ENCODE results near the gene DDX39B. TPM values are rescaled to one million over a fixed set of nuclear protein-coding genes. Genes with fewer than 3 reads are reported as not detected.
"Not testable (repeated sequence)": the region's sequence is repeated elsewhere in the genome, so short reads cannot be mapped to it uniquely, and the experiment has no call there.

Gene DDX39B
- total and polyA plus RNA-seq, 2 donors (not counting 3 experiments of a cell fraction or from before 2014, with no cell fraction given), result 453 to 766 TPM

GRCh38 chr6:31486065-31486837 is 55.6 kb downstream of the DDX39B start:
- H3K9me3 ChIP-seq (replicated peaks; ENCODE audit: control insufficient read depth, insufficient read depth, low read length); H2AFZ ChIP-seq (ENCODE audit: low read depth, low read length); intact Hi-C loops (cut with micrococcal nuclease); H3K9me1 ChIP-seq (replicated peaks; ENCODE audit: control insufficient read depth, extremely low read depth, insufficient read depth, low read length); H3K4me1 ChIP-seq (ENCODE audit: control insufficient read depth, extremely low read depth, insufficient read depth, low read length); BruUV-seq (replicated peaks); H3K27ac ChIP-seq (ENCODE audit: insufficient read depth, low read depth, low read length); H3K79me2 ChIP-seq (ENCODE audit: control insufficient read depth, insufficient read depth, low read length); H3K4me3 ChIP-seq (replicated peaks in 1 of 3; ENCODE audit: insufficient read depth in 1 of 3, low read depth in 1 of 3, low read length in 3 of 3); H3K9ac ChIP-seq (replicated peaks; ENCODE audit: extremely low read depth, insufficient read depth, low read length); H3K36me3 ChIP-seq (ENCODE audit: control insufficient read depth in 2 of 2, extremely low read depth in 1 of 2, insufficient read depth in 2 of 2, low read length in 2 of 2); H4K20me1 ChIP-seq (replicated peaks; ENCODE audit: control insufficient read depth, extremely low read depth, insufficient read depth, low read length); H3K27me3 ChIP-seq (ENCODE audit: control insufficient read depth in 2 of 2, insufficient read depth in 2 of 2, low read length in 2 of 2); dilution Hi-C loops (cut with MboI; ENCODE audit: extremely low pct_ligation_motif_present, low sequenced_read_pairs); POLR2A ChIA-PET; DNase-seq (ENCODE audit: low read depth, low spot score); CTCF ChIA-PET; H3K4me2 ChIP-seq (ENCODE audit: insufficient read depth, low read length): not testable (repeated sequence)
- peak; percentile 97 for FAIRE-seq

- no peak overlapping the region for H2AFZ ChIP-seq (ENCODE audit: low read depth, low read length)
- H3K9ac ChIP-seq (replicated peaks; ENCODE audit: extremely low read depth, insufficient read depth, low read length), result no peak overlapping the region
- H3K4me3 ChIP-seq (replicated peaks in 1 of 3; ENCODE audit: insufficient read depth in 1 of 3, low read depth in 1 of 3, low read length in 3 of 3), result no peak overlapping the region
Measured at GRCh38 chr6:31485055-31485454, 56.7 kb downstream of the DDX39B start.

More at GRCh38 chr6:31485055-31485454, 56.7 kb downstream of the DDX39B start:
- TF ChIP-seq GATA2 (IDR thresholded peaks at IDR 0.05; ENCODE audit: insufficient read depth, insufficient read length, low read depth, low read length), result no peak
- TF ChIP-seq EZH2 (IDR thresholded peaks at IDR 0.05; ENCODE audit: borderline replicate concordance, low read depth, low read length, severe bottlenecking), result no peak
- TF ChIP-seq CTCF (IDR thresholded peaks at IDR 0.05; ENCODE audit: extremely low read depth in 1 of 2, insufficient read depth in 1 of 2, low read depth in 1 of 2, low read length in 2 of 2), result no peak
- no peak for TF ChIP-seq FOS (IDR thresholded peaks at IDR 0.05; ENCODE audit: borderline replicate concordance, insufficient read depth, low read length)
- TF ChIP-seq POLR2AphosphoS5 (IDR thresholded peaks at IDR 0.05; ENCODE audit: insufficient read depth, low read depth, low read length), result no peak
- no peak for TF ChIP-seq JUN (IDR thresholded peaks at IDR 0.05; ENCODE audit: borderline replicate concordance, insufficient read depth, insufficient read length, low read depth)
- TF ChIP-seq MYC (IDR thresholded peaks at IDR 0.05; ENCODE audit: low read depth, low read length), result no peak
- TF ChIP-seq POLR2A (IDR thresholded peaks at IDR 0.05; ENCODE audit: low read depth, low read length), result no peak
- no peak for TF ChIP-seq MAX (IDR thresholded peaks at IDR 0.05; ENCODE audit: insufficient read depth, insufficient read length)
- ChIA-PET CTCF (no interaction called here), POLR2A (interaction anchor here (0.5 kb wide), 1 partner anchor 281 kb away, joined by 7 read pairs; no protein-coding TSS in a partner anchor)
- H3K9me1 ChIP-seq (replicated peaks; ENCODE audit: control insufficient read depth, extremely low read depth, insufficient read depth, low read length), result no peaks in the 10 kb centered on the region
- DNase-seq (ENCODE audit: low read depth, low spot score) (no peak), FAIRE-seq (no peak)
- H3K9me3 ChIP-seq (replicated peaks; ENCODE audit: control insufficient read depth, insufficient read depth, low read length), result no peaks in the 10 kb centered on the region
- peaks cover 2% of the 10 kb centered on the region for H3K4me1 ChIP-seq (ENCODE audit: control insufficient read depth, extremely low read depth, insufficient read depth, low read length)
- no peak overlapping the region for H3K27ac ChIP-seq (ENCODE audit: insufficient read depth, low read depth, low read length)
- dilution Hi-C loops (cut with MboI; ENCODE audit: extremely low pct_ligation_motif_present, low sequenced_read_pairs), result no loop called here
- no peaks in the 10 kb centered on the region for H3K79me2 ChIP-seq (ENCODE audit: control insufficient read depth, insufficient read depth, low read length)
- no peak overlapping the region for H3K4me2 ChIP-seq (ENCODE audit: insufficient read depth, low read length)
- BruUV-seq (replicated peaks), result no TSS peak
- H3K36me3 ChIP-seq (ENCODE audit: control insufficient read depth in 2 of 2, extremely low read depth in 1 of 2, insufficient read depth in 2 of 2, low read length in 2 of 2), result no peaks in the 10 kb centered on the region
- intact Hi-C loops (cut with micrococcal nuclease), result no loop called here
- H3K27me3 ChIP-seq (ENCODE audit: control insufficient read depth in 2 of 2, insufficient read depth in 2 of 2, low read length in 2 of 2), result no peaks in the 10 kb centered on the region
- no peaks in the 10 kb centered on the region for H4K20me1 ChIP-seq (replicated peaks; ENCODE audit: control insufficient read depth, extremely low read depth, insufficient read depth, low read length)

Data from endothelial cell of umbilical vein (primary cell).